ENCODE measurements around the gene TYMS.

Gene TYMS

GRCh38 chr18:657311-658000 is at the start of gene TYMS:
TYMS (plus strand) TSS chr18:657653; CDS start chr18:657743, 90 bp downstream.
- peak within 1 kb of the TSS; percentile 69 to 95 (median 82) for H3K4me3 ChIP-seq (ENCODE audit: low read depth in 1 of 5, low read length in 5 of 5)
- H3K9ac ChIP-seq (ENCODE audit: low read length in 5 of 5): peak within 1 kb of the TSS in 4 of 5 donors; percentile 40 to 64 (median 54)
- H3K4me1 ChIP-seq (ENCODE audit: control insufficient read depth in 5 of 5, insufficient read depth in 5 of 5, low read length in 5 of 5): peaks cover 0 to 21% (median 17%) of the 10 kb centered on the region in 5 donors
- H3K9me3 ChIP-seq (ENCODE audit: control insufficient read depth in 5 of 5, low read length in 5 of 5): no peaks in the 10 kb centered on the region
- peaks cover 0 to 12% (median 6%) of the 10 kb centered on the region in 5 donors for H3K27me3 ChIP-seq (ENCODE audit: control insufficient read depth in 5 of 5, insufficient read depth in 4 of 5, low read length in 5 of 5)
- no peaks in the 10 kb centered on the region for H3K36me3 ChIP-seq (ENCODE audit: control insufficient read depth in 5 of 5, insufficient read depth in 5 of 5, low read length in 5 of 5)
- H3K27ac ChIP-seq (ENCODE audit: low read depth, low read length): no peak within 1 kb of the TSS

DNA sequence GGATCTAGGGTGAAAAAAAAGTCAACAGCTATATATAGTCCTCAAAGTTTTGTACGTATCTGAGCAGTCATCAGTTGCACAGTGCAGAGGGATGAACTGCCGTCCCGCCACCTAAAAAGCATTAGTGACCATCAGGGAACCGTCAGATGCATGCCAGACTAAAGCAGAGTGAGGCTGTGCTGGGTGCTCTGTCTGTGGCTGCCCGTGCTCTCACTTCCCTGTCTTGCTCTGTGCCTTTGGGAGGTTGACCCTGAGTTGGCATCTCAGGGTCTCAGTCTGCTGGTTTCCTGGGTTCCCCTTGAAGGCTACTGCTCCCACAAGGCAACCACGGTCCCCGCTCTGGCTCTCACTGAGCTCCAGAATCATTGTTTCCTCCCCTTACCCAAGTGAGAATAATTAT is 49.5 kb upstream of the TYMS start:
- H3K9me3 ChIP-seq (ENCODE audit: control insufficient read depth in 5 of 5, low read length in 5 of 5): no peaks in the 10 kb centered on the region
- H3K27me3 ChIP-seq (ENCODE audit: control insufficient read depth in 5 of 5, insufficient read depth in 4 of 5, low read length in 5 of 5): no peaks in the 10 kb centered on the region
- no peak overlapping the region for H3K9ac ChIP-seq (ENCODE audit: low read length in 5 of 5)
- no peak overlapping the region for H3K27ac ChIP-seq (ENCODE audit: low read depth, low read length)
- no peak overlapping the region for H3K4me3 ChIP-seq (ENCODE audit: low read depth in 1 of 5, low read length in 5 of 5)
- no peaks in the 10 kb centered on the region for H3K4me1 ChIP-seq (ENCODE audit: control insufficient read depth in 5 of 5, insufficient read depth in 5 of 5, low read length in 5 of 5)
- no peaks in the 10 kb centered on the region for H3K36me3 ChIP-seq (ENCODE audit: control insufficient read depth in 5 of 5, insufficient read depth in 5 of 5, low read length in 5 of 5)

DNA sequence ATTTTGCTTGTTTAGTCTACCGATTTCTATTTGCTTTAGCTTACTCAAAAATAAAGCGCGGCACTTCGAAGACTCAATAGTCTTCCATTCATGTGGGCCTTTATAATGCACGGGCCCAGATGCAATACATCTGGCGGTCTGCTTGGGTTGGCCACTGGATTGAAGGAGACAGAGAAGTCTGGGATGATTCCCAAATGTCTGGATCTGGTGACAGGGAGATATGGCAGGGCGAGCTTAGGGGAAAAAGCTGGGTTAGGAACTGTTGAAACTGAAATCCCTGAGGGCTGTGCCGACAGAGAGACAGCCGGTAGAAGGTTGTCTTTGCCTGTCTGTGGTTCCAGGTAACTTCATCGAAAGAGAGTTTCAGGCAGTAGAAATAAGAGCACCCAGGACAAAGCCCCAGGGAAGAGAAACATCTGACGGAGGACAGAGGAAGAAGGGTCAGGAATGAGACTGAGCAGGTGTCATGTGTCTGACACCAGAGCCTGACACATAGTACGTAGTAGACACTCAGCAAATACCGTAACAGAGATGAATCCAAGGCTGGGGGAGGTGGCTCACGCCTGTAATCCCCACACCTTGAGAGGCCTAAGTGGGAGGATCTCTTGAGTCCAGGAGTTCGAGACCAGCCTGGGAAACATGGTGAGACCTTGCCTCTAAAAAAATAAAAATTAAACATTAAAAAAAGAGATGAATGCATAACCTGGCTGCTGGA is 47.1 kb upstream of the TYMS start:
- Histone ChIP-seq H3K27me3 (ENCODE audit: control insufficient read depth in 5 of 5, insufficient read depth in 4 of 5, low read length in 5 of 5) (no peaks in the 10 kb centered on the region), H3K9ac (ENCODE audit: low read length in 5 of 5) (no peak overlapping the region), H3K36me3 (ENCODE audit: control insufficient read depth in 5 of 5, insufficient read depth in 5 of 5, low read length in 5 of 5) (no peaks in the 10 kb centered on the region), H3K4me1 (ENCODE audit: control insufficient read depth in 5 of 5, insufficient read depth in 5 of 5, low read length in 5 of 5) (no peaks in the 10 kb centered on the region), H3K27ac (ENCODE audit: low read depth, low read length) (no peak overlapping the region), H3K9me3 (ENCODE audit: control insufficient read depth in 5 of 5, low read length in 5 of 5) (no peaks in the 10 kb centered on the region), H3K4me3 (ENCODE audit: low read depth in 1 of 5, low read length in 5 of 5) (no peak overlapping the region)

DNA sequence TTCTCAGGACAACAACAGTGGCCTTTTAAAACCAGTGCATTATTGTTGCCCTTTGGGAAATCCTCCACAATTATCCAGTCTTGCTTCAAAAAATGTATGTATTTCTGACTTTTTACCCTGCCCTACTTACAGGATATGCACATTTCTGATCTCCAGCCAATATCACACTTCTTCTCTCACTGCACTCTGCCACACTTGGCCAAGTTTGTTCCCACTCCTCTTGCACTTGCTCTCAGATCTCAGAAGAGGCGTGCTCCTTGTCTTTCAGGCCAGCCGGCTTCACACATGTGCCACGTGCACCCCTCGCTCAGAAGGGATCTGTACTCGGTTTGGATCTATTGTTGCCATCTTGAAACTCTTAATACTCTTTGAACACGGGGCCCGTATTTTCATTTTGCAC is 45.3 kb upstream of the TYMS start:
- Histone ChIP-seq H3K4me1 (ENCODE audit: control insufficient read depth in 5 of 5, insufficient read depth in 5 of 5, low read length in 5 of 5) (peaks cover 0 to 5% (median 0%) of the 10 kb centered on the region in 5 donors), H3K27ac (ENCODE audit: low read depth, low read length) (no peak overlapping the region), H3K9me3 (ENCODE audit: control insufficient read depth in 5 of 5, low read length in 5 of 5) (no peaks in the 10 kb centered on the region), H3K4me3 (ENCODE audit: low read depth in 1 of 5, low read length in 5 of 5) (no peak overlapping the region), H3K27me3 (ENCODE audit: control insufficient read depth in 5 of 5, insufficient read depth in 4 of 5, low read length in 5 of 5) (no peaks in the 10 kb centered on the region), H3K36me3 (ENCODE audit: control insufficient read depth in 5 of 5, insufficient read depth in 5 of 5, low read length in 5 of 5) (no peaks in the 10 kb centered on the region), H3K9ac (ENCODE audit: low read length in 5 of 5) (no peak overlapping the region)

DNA sequence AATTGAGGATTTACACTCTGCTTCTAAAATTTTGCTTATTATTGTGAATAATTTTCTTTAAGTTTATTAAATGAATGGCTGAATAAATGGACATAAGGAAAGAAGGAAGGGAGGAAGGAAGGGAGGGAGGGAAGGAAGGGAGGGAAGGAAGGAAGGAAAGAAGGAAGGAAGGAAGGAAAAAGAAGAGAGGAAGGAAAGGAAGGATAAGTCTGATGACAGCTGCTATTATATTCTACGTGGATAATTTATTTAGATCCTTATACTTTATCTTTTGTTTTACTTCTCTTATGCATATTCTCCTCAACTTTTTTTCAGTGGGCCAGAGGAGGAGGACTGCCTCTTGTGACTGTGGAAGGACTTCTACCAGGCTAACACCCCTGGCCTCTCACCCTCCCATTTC is 43.3 kb upstream of the TYMS start:
- Histone ChIP-seq H3K36me3 (ENCODE audit: control insufficient read depth in 5 of 5, insufficient read depth in 5 of 5, low read length in 5 of 5) (no peaks in the 10 kb centered on the region), H3K9me3 (ENCODE audit: control insufficient read depth in 5 of 5, low read length in 5 of 5) (no peaks in the 10 kb centered on the region), H3K27ac (ENCODE audit: low read depth, low read length) (no peak overlapping the region), H3K27me3 (ENCODE audit: control insufficient read depth in 5 of 5, insufficient read depth in 4 of 5, low read length in 5 of 5) (no peaks in the 10 kb centered on the region), H3K4me3 (ENCODE audit: low read depth in 1 of 5, low read length in 5 of 5) (no peak overlapping the region), H3K9ac (ENCODE audit: low read length in 5 of 5) (no peak overlapping the region), H3K4me1 (ENCODE audit: control insufficient read depth in 5 of 5, insufficient read depth in 5 of 5, low read length in 5 of 5) (peaks cover 0 to 5% (median 0%) of the 10 kb centered on the region in 5 donors)

DNA sequence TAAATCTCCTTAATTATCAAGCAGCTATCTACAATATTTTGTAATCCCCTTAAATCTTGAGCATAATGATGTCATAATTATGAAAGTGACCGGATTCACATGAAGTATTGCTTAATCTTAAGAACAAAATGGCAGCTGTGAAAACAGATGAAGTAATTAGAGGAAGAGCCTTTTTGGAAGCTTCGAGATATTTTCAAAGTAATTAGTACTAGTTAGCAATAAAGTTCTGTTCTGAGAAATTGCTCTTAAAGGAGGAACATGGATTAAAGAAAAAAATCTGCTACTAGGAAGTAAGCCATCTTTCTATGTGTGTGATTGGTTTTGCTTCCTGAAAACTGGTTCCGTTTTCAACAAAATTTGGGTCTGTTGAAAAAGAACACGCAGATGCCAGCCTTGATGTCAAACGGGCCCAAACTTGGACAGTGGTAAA is 42.3 kb upstream of the TYMS start:
- H3K27ac ChIP-seq (ENCODE audit: low read depth, low read length): no peak overlapping the region
- peaks cover 0 to 5% (median 0%) of the 10 kb centered on the region in 5 donors for H3K4me1 ChIP-seq (ENCODE audit: control insufficient read depth in 5 of 5, insufficient read depth in 5 of 5, low read length in 5 of 5)
- no peak overlapping the region for H3K9ac ChIP-seq (ENCODE audit: low read length in 5 of 5)
- no peak overlapping the region for H3K4me3 ChIP-seq (ENCODE audit: low read depth in 1 of 5, low read length in 5 of 5)
- H3K27me3 ChIP-seq (ENCODE audit: control insufficient read depth in 5 of 5, insufficient read depth in 4 of 5, low read length in 5 of 5): no peaks in the 10 kb centered on the region
- no peaks in the 10 kb centered on the region for H3K9me3 ChIP-seq (ENCODE audit: control insufficient read depth in 5 of 5, low read length in 5 of 5)
- no peaks in the 10 kb centered on the region for H3K36me3 ChIP-seq (ENCODE audit: control insufficient read depth in 5 of 5, insufficient read depth in 5 of 5, low read length in 5 of 5)

DNA sequence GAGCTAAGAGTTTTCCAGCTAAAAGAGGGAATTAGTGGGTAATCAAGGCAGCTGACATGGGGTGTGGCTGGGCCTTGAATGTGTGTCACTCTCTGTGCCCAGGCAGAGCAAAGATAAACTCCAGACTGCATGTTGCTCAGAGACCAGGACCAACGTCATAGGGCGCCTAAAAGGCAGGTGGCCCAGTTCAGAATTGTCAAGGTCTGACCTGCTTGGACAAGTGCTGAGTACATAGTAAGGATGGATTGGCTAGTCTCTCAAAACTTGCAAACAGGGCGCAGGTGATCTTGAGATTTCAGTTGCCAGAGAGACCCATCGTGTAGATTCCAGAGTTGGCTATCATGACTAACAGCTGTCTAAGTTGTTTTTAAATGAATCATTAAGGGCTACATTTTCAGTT is 41.7 kb upstream of the TYMS start:
- H3K9me3 ChIP-seq (ENCODE audit: control insufficient read depth in 5 of 5, low read length in 5 of 5): no peaks in the 10 kb centered on the region
- H3K27ac ChIP-seq (ENCODE audit: low read depth, low read length): no peak overlapping the region
- H3K4me1 ChIP-seq (ENCODE audit: control insufficient read depth in 5 of 5, insufficient read depth in 5 of 5, low read length in 5 of 5): peaks cover 0 to 5% (median 0%) of the 10 kb centered on the region in 5 donors

DNA sequence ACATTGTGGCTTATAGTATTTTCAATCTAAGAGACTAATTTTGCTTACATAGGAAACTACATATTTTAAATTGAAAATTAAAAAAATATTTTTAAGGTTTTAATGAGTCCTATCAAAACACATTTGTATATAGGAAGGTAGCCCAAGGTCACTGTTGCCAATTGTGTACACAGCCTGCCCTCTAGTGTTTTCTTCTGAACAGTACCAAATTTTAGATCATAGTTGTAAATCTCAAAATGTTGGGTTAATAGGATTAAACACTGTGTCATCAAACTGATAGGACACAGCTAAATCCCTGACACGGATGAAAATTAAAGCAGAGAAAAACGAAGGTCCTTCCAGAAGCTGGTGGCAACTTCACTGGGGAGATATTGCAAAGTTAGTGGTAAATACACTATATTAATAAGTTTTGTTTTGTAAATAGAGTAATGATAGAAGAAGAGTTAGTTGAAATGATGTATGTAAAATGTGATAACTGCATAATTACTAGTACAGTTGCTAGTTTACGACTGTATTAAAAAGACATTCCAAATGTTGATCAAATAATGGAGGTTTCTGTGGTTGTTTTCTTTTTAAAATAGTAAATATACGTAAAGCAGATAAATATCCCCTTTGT is 41.0 kb upstream of the TYMS start:
- Histone ChIP-seq H3K9ac (ENCODE audit: low read length in 5 of 5) (no peak overlapping the region), H3K27me3 (ENCODE audit: control insufficient read depth in 5 of 5, insufficient read depth in 4 of 5, low read length in 5 of 5) (no peaks in the 10 kb centered on the region), H3K4me3 (ENCODE audit: low read depth in 1 of 5, low read length in 5 of 5) (no peak overlapping the region), H3K4me1 (ENCODE audit: control insufficient read depth in 5 of 5, insufficient read depth in 5 of 5, low read length in 5 of 5) (peaks cover 0 to 5% (median 0%) of the 10 kb centered on the region in 5 donors), H3K36me3 (ENCODE audit: control insufficient read depth in 5 of 5, insufficient read depth in 5 of 5, low read length in 5 of 5) (no peaks in the 10 kb centered on the region), H3K9me3 (ENCODE audit: control insufficient read depth in 5 of 5, low read length in 5 of 5) (no peaks in the 10 kb centered on the region), H3K27ac (ENCODE audit: low read depth, low read length) (no peak overlapping the region)

More for the DNA sequence above, 41.7 kb upstream of the TYMS start:
- no peak overlapping the region for H3K9ac ChIP-seq (ENCODE audit: low read length in 5 of 5)
- H3K4me3 ChIP-seq (ENCODE audit: low read depth in 1 of 5, low read length in 5 of 5): no peak overlapping the region
- no peaks in the 10 kb centered on the region for H3K27me3 ChIP-seq (ENCODE audit: control insufficient read depth in 5 of 5, insufficient read depth in 4 of 5, low read length in 5 of 5)
- H3K36me3 ChIP-seq (ENCODE audit: control insufficient read depth in 5 of 5, insufficient read depth in 5 of 5, low read length in 5 of 5): no peaks in the 10 kb centered on the region

- peaks cover 0 to 2% (median 0%) of the 10 kb centered on the region in 5 donors for H3K27me3 ChIP-seq (ENCODE audit: control insufficient read depth in 5 of 5, insufficient read depth in 4 of 5, low read length in 5 of 5)
- no peak overlapping the region for H3K27ac ChIP-seq (ENCODE audit: low read depth, low read length)
- no peak overlapping the region for H3K4me3 ChIP-seq (ENCODE audit: low read depth in 1 of 5, low read length in 5 of 5)
- no peaks in the 10 kb centered on the region for H3K9me3 ChIP-seq (ENCODE audit: control insufficient read depth in 5 of 5, low read length in 5 of 5)
- no peak overlapping the region for H3K9ac ChIP-seq (ENCODE audit: low read length in 5 of 5)
- no peaks in the 10 kb centered on the region for H3K36me3 ChIP-seq (ENCODE audit: control insufficient read depth in 5 of 5, insufficient read depth in 5 of 5, low read length in 5 of 5)
- peaks cover 0 to 5% (median 0%) of the 10 kb centered on the region in 5 donors for H3K4me1 ChIP-seq (ENCODE audit: control insufficient read depth in 5 of 5, insufficient read depth in 5 of 5, low read length in 5 of 5)
These were observed 39.4 kb upstream of the TYMS start for GRCh38 chr18:617970-618504.

- H3K9ac ChIP-seq (ENCODE audit: low read length in 5 of 5): no peak overlapping the region
- H3K9me3 ChIP-seq (ENCODE audit: control insufficient read depth in 5 of 5, low read length in 5 of 5): no peaks in the 10 kb centered on the region
- no peak overlapping the region for H3K27ac ChIP-seq (ENCODE audit: low read depth, low read length)
- no peaks in the 10 kb centered on the region for H3K36me3 ChIP-seq (ENCODE audit: control insufficient read depth in 5 of 5, insufficient read depth in 5 of 5, low read length in 5 of 5)
- no peak overlapping the region for H3K4me3 ChIP-seq (ENCODE audit: low read depth in 1 of 5, low read length in 5 of 5)
- H3K27me3 ChIP-seq (ENCODE audit: control insufficient read depth in 5 of 5, insufficient read depth in 4 of 5, low read length in 5 of 5): peaks cover 0 to 3% (median 0%) of the 10 kb centered on the region in 5 donors
- H3K4me1 ChIP-seq (ENCODE audit: control insufficient read depth in 5 of 5, insufficient read depth in 5 of 5, low read length in 5 of 5): peaks cover 0 to 5% (median 0%) of the 10 kb centered on the region in 5 donors
These were observed 38.8 kb upstream of the TYMS start for GRCh38 chr18:618618-619017.
